Hair follicular keratinocyte (primary cell): ENCODE measurements around the gene OTUD1. TPM values are rescaled to one million over a fixed set of nuclear protein-coding genes. Genes with fewer than 3 reads are reported as not detected.

ENCODE experiments used
- total RNA-seq: library from RNA; depleted of rRNA; stranded (reverse); fragments of >200 nt; gene quantifications from 2 replicates; pipeline ENCODE4 v1.2.3, GENCODE V29; 2015

OTUD1 gene
- total RNA-seq: 9.3 and 10.2 TPM in 2 replicates

GRCh38 chr10:23438547-23439451 is at the start of gene OTUD1:
Gene OTUD1, plus strand, starts transcription at chr10:23439075. Its CDS starts 383 bp downstream, at chr10:23439458.

Other genes with a start within 250 kb of the OTUD1 start
- not detected in 2 replicates for gene PTF1A, start 246.8 kb upstream of the OTUD1 start, total RNA-seq
- 0.34 TPM in 1 of 2 replicates, not detected in the other for gene C10orf67, start 94.3 kb upstream of the OTUD1 start, total RNA-seq